ENCODE results near the gene NAPSA. TPM values are rescaled to one million over a fixed set of nuclear protein-coding genes. Genes with fewer than 3 reads are reported as not detected.
A peak's percentile ranks its signal among the peaks of the same experiment; 100 is the strongest.
"Not testable (repeated sequence)": the region's sequence is repeated elsewhere in the genome, so short reads cannot be mapped to it uniquely, and the experiment has no call there.

Gene NAPSA
- total RNA-seq, 4 donors from 2014 or later = 4.9 to 12.4 (median 8.2) TPM

DNA sequence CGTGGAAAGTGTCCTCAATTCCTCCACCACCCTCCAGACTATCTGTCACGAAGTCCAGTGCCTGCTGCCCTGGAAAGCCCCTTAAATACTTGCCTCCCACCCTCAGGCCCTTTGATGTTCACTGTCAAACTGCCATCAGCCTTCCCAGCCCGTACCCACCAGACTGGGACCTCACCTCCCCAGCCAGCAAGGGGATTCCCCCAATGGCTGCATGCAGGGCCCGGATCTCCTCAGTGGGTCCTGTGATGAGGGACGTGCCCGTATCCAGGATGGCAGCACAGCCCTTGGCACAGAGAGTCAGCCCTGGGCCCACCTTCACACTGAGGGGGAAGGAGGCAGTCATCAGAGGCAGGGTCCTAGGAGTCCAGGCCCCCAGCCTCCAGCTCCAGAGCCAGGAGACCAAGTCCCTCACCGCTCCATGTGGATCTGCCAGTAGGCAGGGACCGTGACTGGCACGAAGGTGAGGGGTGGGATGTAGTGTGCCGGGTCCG is 6.1 kb downstream of the NAPSA start:
- Histone ChIP-seq H3K27ac (no peak overlapping the region), H3K4me3 (no peak overlapping the region), H3K4me1 (peaks cover 0 to 7% (median 0%) of the 10 kb centered on the region in 4 donors), H3K27me3 (no peaks in the 10 kb centered on the region), H3K9me3 (no peaks in the 10 kb centered on the region), H3K36me3 (no peaks in the 10 kb centered on the region)
- no peak for TF ChIP-seq POLR2A (IDR thresholded peaks at IDR 0.05)
- TF ChIP-seq, protein P1, sequence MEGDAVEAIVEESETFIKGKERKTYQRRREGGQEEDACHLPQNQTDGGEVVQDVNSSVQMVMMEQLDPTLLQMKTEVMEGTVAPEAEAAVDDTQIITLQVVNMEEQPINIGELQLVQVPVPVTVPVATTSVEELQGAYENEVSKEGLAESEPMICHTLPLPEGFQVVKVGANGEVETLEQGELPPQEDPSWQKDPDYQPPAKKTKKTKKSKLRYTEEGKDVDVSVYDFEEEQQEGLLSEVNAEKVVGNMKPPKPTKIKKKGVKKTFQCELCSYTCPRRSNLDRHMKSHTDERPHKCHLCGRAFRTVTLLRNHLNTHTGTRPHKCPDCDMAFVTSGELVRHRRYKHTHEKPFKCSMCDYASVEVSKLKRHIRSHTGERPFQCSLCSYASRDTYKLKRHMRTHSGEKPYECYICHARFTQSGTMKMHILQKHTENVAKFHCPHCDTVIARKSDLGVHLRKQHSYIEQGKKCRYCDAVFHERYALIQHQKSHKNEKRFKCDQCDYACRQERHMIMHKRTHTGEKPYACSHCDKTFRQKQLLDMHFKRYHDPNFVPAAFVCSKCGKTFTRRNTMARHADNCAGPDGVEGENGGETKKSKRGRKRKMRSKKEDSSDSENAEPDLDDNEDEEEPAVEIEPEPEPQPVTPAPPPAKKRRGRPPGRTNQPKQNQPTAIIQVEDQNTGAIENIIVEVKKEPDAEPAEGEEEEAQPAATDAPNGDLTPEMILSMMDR (IDR thresholded peaks at IDR 0.05) = no peak
- DNase-seq = no peak

DNA sequence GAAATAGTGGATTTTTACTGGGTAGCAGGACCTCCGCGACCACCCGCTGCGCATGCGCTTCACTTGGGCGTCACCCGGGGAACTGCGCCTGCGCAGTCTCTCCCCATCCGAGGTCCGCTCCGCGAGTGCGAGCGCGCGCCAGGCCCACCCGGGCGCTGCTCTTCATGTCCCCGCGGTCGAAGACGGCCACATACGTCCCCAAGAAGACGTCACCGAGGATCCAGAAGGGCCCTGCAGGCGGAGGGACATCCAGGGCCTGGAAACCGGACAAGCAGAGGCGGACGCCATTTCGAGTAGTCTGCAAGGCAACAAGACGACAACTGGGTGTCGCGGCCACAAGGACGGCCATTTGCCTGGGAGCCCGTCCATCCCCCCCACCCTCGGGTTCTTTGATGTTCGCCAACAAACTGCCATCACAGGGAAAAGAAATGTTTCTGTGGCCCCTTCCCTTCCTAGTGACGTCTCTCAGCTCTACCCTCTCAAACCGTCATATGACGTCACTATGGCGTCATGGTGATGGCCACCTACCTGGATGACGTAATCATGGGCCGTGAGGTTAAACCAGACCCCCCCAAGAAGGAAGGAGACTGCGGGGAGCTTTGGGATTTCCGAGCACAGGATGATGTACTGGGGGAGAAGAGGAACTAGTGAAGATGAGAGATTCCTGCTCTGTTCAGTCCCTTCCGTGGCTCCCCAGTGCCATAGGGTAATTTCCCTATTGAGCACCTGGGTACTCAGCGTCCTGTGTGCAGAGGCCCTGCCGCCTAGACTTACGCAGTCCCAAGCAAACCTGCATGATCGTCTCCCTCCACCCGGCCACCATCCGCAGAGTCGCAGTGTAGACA is 6.7 kb downstream of the NAPSA start:
- peak in 1 of 2 donors; percentile 30 for TF ChIP-seq POLR2A (IDR thresholded peaks at IDR 0.05)
- TF ChIP-seq, protein P1 (IDR thresholded peaks at IDR 0.05) = no peak
- Histone ChIP-seq H3K4me1 (peaks cover 0 to 7% (median 0%) of the 10 kb centered on the region in 4 donors), H3K27ac (peak overlapping the region; percentile 83 to 95 (median 86)), H3K9me3 (no peaks in the 10 kb centered on the region), H3K27me3 (no peaks in the 10 kb centered on the region), H3K36me3 (no peaks in the 10 kb centered on the region), H3K4me3 (peak overlapping the region; percentile 39 to 48 (median 46))
- peak; percentile 70 to 85 (median 72) for DNase-seq

DNA sequence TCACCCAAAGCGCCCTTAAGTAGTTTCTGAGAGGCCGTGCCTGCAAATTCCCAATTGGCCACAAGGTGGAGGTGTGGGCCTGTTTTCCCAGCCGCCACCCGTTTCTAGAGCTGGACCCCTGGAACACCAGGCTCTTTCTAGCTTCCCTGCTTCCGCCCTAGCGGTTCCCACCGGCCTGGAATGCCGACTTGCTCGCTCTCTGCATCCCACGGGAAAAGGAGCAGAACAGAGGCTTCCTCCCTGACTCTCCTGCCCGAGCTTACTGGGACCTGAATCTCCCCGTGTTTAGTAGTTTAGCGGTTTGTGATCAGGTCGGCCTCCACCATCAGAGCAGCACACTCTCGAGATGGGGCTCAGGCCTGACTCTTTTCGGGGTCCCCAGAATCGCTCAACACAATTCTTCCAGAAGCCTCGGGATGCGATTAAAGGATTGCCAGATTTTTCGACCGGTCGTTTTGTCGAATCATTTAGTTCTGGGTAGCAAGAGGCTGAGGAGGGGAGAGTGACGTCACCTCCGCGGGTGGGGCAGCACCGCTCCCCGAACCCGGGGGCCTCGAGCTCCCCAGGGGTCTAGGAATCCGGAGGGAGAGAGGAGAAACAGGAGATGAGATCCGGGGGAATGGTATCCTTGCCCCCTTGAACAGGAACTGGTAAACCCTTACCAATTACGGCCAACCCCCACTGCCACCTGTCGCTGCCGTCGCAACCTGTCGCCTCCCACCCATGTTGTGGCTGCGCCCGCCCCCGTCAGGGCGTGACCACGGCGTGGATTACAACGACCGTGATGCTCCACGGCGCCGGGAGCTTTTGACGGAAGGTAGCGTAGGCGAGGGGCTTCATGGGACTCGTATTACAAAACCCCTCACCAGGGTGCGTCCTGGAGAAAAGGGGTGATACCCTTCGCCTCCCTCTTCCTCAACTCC is 8.0 kb downstream of the NAPSA start:
- TF ChIP-seq, protein P1 (IDR thresholded peaks at IDR 0.05) = peak; percentile 87 to 95 (median 88)
- TF ChIP-seq POLR2A (IDR thresholded peaks at IDR 0.05) = no peak
- Histone ChIP-seq H3K27me3 (no peaks in the 10 kb centered on the region), H3K4me1 (peaks cover 0 to 7% (median 0%) of the 10 kb centered on the region in 4 donors), H3K9me3 (no peaks in the 10 kb centered on the region), H3K4me3 (peak overlapping the region; percentile 39 to 48 (median 46)), H3K27ac (peak overlapping the region; percentile 83 to 95 (median 86)), H3K36me3 (no peaks in the 10 kb centered on the region)
- peak; percentile 82 to 93 (median 90) for DNase-seq

DNA sequence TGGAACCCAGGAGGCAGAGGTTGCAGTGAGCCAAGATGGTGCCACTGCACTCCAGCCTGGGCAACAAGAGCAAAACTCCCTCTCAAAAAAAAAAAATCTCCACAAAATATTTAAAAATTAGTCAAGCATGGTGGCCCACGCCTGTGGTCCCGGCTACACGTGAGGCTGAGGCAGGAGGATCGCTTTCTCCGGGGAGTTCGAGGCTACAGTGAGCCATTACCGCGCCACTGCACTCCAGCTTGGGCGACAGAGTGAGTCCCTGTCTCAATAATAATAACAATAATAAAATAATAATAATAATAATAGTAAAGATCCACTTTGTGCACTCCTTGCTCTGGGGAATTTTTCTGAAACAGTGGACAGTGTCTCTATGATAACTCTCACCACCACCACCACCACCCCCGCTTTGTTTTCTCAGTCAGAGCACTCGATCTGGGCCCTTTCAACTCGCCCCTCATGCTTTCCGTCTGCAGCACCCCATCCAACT is 8.7 kb downstream of the NAPSA start:
- H3K27me3 ChIP-seq = no peaks in the 10 kb centered on the region
- H3K27ac ChIP-seq = peak overlapping the region in 2 of 4 donors; percentile 88 to 95
- H3K9me3 ChIP-seq = no peaks in the 10 kb centered on the region
- peaks cover 0 to 7% (median 0%) of the 10 kb centered on the region in 4 donors for H3K4me1 ChIP-seq
- TF ChIP-seq, protein P1 (IDR thresholded peaks at IDR 0.05) = no peak
- TF ChIP-seq POLR2A (IDR thresholded peaks at IDR 0.05) = no peak
- no peak for DNase-seq
- H3K36me3 ChIP-seq = no peaks in the 10 kb centered on the region
- H3K4me3 ChIP-seq = peak overlapping the region in 1 of 4 donors; percentile 47

DNA sequence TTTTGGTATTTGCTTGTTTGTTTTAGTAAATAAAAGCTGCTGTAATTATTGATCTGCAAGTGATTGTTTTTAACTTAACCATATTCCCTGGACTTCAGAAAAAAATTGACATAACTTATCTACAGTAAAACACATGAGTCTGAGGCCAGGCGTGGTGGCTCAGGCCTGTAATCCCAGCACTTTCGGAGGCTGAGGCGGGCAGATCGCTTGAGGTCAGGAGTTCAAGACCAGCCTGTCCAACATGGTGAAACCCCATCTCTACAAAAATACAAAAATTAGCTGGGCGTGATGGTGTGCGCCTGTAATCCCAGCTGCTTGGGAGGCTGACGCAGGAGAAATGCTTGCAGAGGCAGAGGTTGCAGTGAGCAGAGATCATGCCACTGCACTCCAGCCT is 12.0 kb downstream of the NAPSA start:
- H3K27me3 ChIP-seq, H3K4me1 ChIP-seq, H3K27ac ChIP-seq, DNase-seq, H3K36me3 ChIP-seq, H3K9me3 ChIP-seq, H3K4me3 ChIP-seq: not testable (repeated sequence)

Data from Peyer's patch (tissue), 4 donors.